Articular chondrocyte of knee joint (primary cell): ENCODE data around the gene YWHAB. TPM values are rescaled to one million over a fixed set of nuclear protein-coding genes. Genes with fewer than 3 reads are reported as not detected.

ENCODE experiments used
- total RNA-seq: library from RNA; depleted of rRNA; stranded (reverse); fragments of >200 nt; gene quantifications from 2 replicates; pipeline ENCODE4 v1.2.3, GENCODE V29; 2012

Gene YWHAB
- 133 and 155 TPM in 2 replicates for total RNA-seq

GRCh38 chr20:44885392-44886265, at the start of gene YWHAB:
YWHAB (plus strand) TSS chr20:44885705; CDS start chr20:44901534, 15,829 bp downstream.

GRCh38 chr20:44909872-44910689, 24.6 kb downstream of the YWHAB start, which contains the start of gene PABPC1L:
PABPC1L (plus strand) TSS chr20:44910060; CDS start chr20:44910144, 84 bp downstream.

Other genes starting within 250 kb of the YWHAB start
- gene ADA, start 234.0 kb upstream of the YWHAB start, total RNA-seq = 7.9 and 8.4 TPM in 2 replicates
- gene CCN5, start 170.3 kb upstream of the YWHAB start, total RNA-seq = 21.1 and 76.7 TPM in 2 replicates
- 6.8 and 28.2 TPM in 2 replicates for gene KCNK15, start 139.8 kb upstream of the YWHAB start, total RNA-seq
- 0.13 and 0.22 TPM in 2 replicates for gene RIMS4, start 75.2 kb upstream of the YWHAB start, total RNA-seq
- 7.2 and 8.4 TPM in 2 replicates for gene PABPC1L, start 24.4 kb downstream of the YWHAB start, total RNA-seq
- gene TOMM34, start 74.7 kb downstream of the YWHAB start, total RNA-seq = 15.3 and 16.4 TPM in 2 replicates
- gene STK4, start 80.8 kb downstream of the YWHAB start, total RNA-seq = 26.5 and 26.8 TPM in 2 replicates
- not detected in 2 replicates for gene KCNS1, start 215.4 kb downstream of the YWHAB start, total RNA-seq
- not detected in 2 replicates for gene WFDC5, start 229.5 kb downstream of the YWHAB start, total RNA-seq
- not detected in 2 replicates for gene WFDC12, start 238.8 kb downstream of the YWHAB start, total RNA-seq